Measurements from ENCODE around the gene MGAT4A.

- no peak for TF ChIP-seq CTCF (conservative IDR thresholded peaks at IDR 0.05; ENCODE audit: low read length)
- no peak for TF ChIP-seq EZH2phosphoT487 (IDR thresholded peaks at IDR 0.05; ENCODE audit: borderline replicate concordance)
These were observed 22.9 kb upstream of the MGAT4A start for GRCh38 chr2:98753801-98754200.

All from Loucy (cell line).